GM12878 (cell line): ENCODE measurements around the gene ATP6V0E1. TPM values are rescaled to one million over a fixed set of nuclear protein-coding genes. Genes with fewer than 3 reads are reported as not detected.

Experiments used
- ATAC-seq: fragments of 200-7000 bp; cut with Tn5 transposase; 3 replicates; pipeline ENCODE4 v1.9.1; 2020; ENCODE audit warnings: mild to moderate bottlenecking, moderate library complexity
- BruUV-seq: library from RNA; stranded (reverse); fragments of 400-500 nt; replicated peaks from 2 replicates; lab custom pipeline; 2021; lab: Mats Ljungman, UMichigan
- CTCF ChIA-PET: fragments of 300-600 bp; sonication (Branson Sonifier 250); formaldehyde crosslinking; extraction: SDS; loops from one replicate; lab custom pipeline; 2021; ENCODE audit warnings: inconsistent platforms; lab: Yijun Ruan, JAX
- POLR2A ChIA-PET: fragments of 350-600 bp; formaldehyde crosslinking; extraction: SDS; loops from one replicate; lab custom pipeline; 2021; ENCODE audit warnings: inconsistent platforms; lab: Charles Lee
- RAD21 ChIA-PET: fragments of 300-600 bp; sonication (Branson Sonifier 250); formaldehyde crosslinking; loops from one replicate; lab custom pipeline; 2023; ENCODE audit warnings: antibody characterized with exemption; ENCODE audit not compliant: unreplicated experiment; lab: Charles Lee
- SMC1A ChIA-PET: fragments of 300-600 bp; sonication (Branson Sonifier 250); formaldehyde crosslinking; loops from one replicate; lab custom pipeline; 2023; ENCODE audit not compliant: unreplicated experiment, uncharacterized antibody; lab: Charles Lee
- DNase-seq: peaks from one replicate; pipeline ENCODE4 v3.0.0-alpha.2; 2011; ENCODE audit warnings: low read depth, low spot score
- FAIRE-seq: peaks from 3 replicates; lab custom pipeline; 2011; peaks lifted over from hg19 to GRCh38; lab: Jason Lieb, UNC
- H2AFZ ChIP-seq: 2 replicates; pipeline ENCODE4 v1.6.0; 2011; ENCODE audit warnings: low read depth, low read length, control low read depth; ENCODE audit not compliant: control insufficient read depth
- H3K27ac ChIP-seq: 2 replicates; pipeline ENCODE4 v1.5.1; 2011; ENCODE audit warnings: control low read depth; ENCODE audit not compliant: control insufficient read depth, insufficient read depth
- H3K27me3 ChIP-seq, 2 experiments: replicated peaks in 1 of 2; 2 replicates each; pipeline versions ENCODE4 v1.6.0 to v1.6.1; 2011; ENCODE audit warnings: low read length in 1 of 2; ENCODE audit not compliant: control insufficient read depth in 2 of 2, insufficient read depth in 2 of 2
- H3K36me3 ChIP-seq, 2 experiments: 2 replicates each; pipeline ENCODE4 v1.5.1; 2011; ENCODE audit warnings: low read length in 1 of 2; ENCODE audit not compliant: control insufficient read depth in 2 of 2, insufficient read depth in 2 of 2
- H3K4me1 ChIP-seq: 2 replicates; pipeline ENCODE4 v1.6.1; 2011; ENCODE audit warnings: mild to moderate bottlenecking, low read length, moderate library complexity, mixed read lengths; ENCODE audit not compliant: control insufficient read depth, insufficient read depth
- H3K4me2 ChIP-seq: 2 replicates; pipeline ENCODE4 v1.6.0; 2011; ENCODE audit warnings: control low read depth; ENCODE audit not compliant: control insufficient read depth, insufficient read depth
- H3K4me3 ChIP-seq: fragments of 200-600 bp; sonication (generic); 2 replicates; pipeline ENCODE4 v1.5.1; 2016
- H3K79me2 ChIP-seq: 2 replicates; pipeline ENCODE4 v1.6.0; 2011; ENCODE audit warnings: low read length; ENCODE audit not compliant: control insufficient read depth, insufficient read depth
- H3K9ac ChIP-seq: 2 replicates; pipeline ENCODE4 v1.8.0; 2011; ENCODE audit warnings: low read length, control low read depth, mixed read lengths; ENCODE audit not compliant: control insufficient read depth, insufficient read depth
- H3K9me3 ChIP-seq: replicated peaks from 3 replicates; pipeline ENCODE4 v1.5.1; 2011; ENCODE audit warnings: mild to moderate bottlenecking, low read length; ENCODE audit not compliant: control insufficient read depth, insufficient read depth
- H4K20me1 ChIP-seq: 2 replicates; pipeline ENCODE4 v1.6.0; 2011; ENCODE audit not compliant: control insufficient read depth, insufficient read depth
- CEBPZ ChIP-seq: fragments of 150-350 bp; IDR thresholded peaks from 2 replicates; pipeline ENCODE4 v1.6.1; 2016; ENCODE audit warnings: low read depth, low read length
- IKZF1 ChIP-seq: fragments of 450-650 bp; conservative IDR thresholded peaks from 2 replicates; pipeline ENCODE4 v1.6.1; 2017; ENCODE audit warnings: antibody characterized with exemption, mild to moderate bottlenecking
- SREBF2 ChIP-seq: IDR thresholded peaks from 2 replicates; pipeline ENCODE4 v1.6.1; 2012; ENCODE audit warnings: mild to moderate bottlenecking, low read length
- ZNF217 ChIP-seq: fragments of 450-650 bp; IDR thresholded peaks from 2 replicates; pipeline ENCODE4 v1.6.1; 2017; ENCODE audit warnings: antibody characterized with exemption, mild to moderate bottlenecking
- WGBS: methylation state at CpG from one replicate; pipeline ENCODE4 v1.1.6; 2016; ENCODE audit warnings: low lambda C conversion rate; ENCODE audit not compliant: insufficient replicate concordance, insufficient coverage; ENCODE audit errors: missing lambda C conversion rate; 5-methylcytosine and 5-hydroxymethylcytosine counted together
- in situ Hi-C: fragments of 300-500 bp; cut with MboI; formaldehyde crosslinking; loops from 9 replicates; pipeline ENCODE4 v1.14.3; 2018; ENCODE audit warnings: mixed read lengths
- intact Hi-C: fragments of 100-400 bp; cut with micrococcal nuclease; formaldehyde crosslinking; loops from one replicate; pipeline ENCODE4 v1.14.2; 2022; ENCODE audit not compliant: unreplicated experiment
- polyA plus RNA-seq, 11 experiments: library from polyadenylated mRNA; depleted of rRNA in 4 of 11; unstranded in 6 of 11; stranded (reverse) in 5 of 11; fragments of >200 nt; fragmentation: Nextera tagmentation in 4 of 11; fragmentation: Illumina TruSeq in 1 of 11; extraction: Ambion mirVana in 4 of 11; extraction: Trizol in 1 of 11; gene quantifications; 1 replicate in 1 of 11; 2 replicates in 10 of 11; pipeline versions ENCODE4 v1.2.1 to v1.2.3, GENCODE V29; 2011 to 2016; ENCODE audit warnings: inconsistent platforms in 2 of 11, missing spikeins in 2 of 11, low read depth in 1 of 11
- total RNA-seq, 4 experiments: library from RNA; depleted of rRNA in 3 of 4; stranded (reverse); fragments of >200 nt in 3 of 4; fragmentation: Illumina TruSeq in 1 of 4; extraction: Trizol in 1 of 4; gene quantifications; 2 replicates each; pipeline versions ENCODE4 v1.2.1 to v1.2.3, GENCODE V29; 2013 to 2021

Gene ATP6V0E1
- total and polyA plus RNA-seq, 10 of the 15 experiments (the other 5 are each of a cell fraction or from before 2014, with no cell fraction given) = 143 to 787 (median 306) TPM

DNA sequence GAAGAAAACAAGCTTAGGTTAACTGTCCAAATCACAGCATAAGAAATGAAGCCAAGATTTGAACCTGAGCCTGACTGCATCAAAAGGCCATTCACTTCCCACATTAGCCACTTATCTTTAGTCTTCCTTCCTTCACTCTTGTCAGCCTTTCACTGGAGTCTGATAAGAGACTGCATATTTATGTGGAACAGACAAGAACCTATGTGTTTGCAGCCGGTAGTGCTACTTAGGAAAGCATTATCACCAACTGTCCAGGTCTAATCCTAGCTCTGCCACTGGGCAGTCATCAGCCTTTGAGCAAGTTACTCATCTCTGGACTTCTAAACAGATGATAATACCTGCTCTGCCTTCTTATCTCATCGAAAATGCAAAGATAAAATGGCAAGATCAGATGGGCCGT lies 12.1 kb upstream of the ATP6V0E1 start:
- BruUV-seq = no TSS peak
- H3K79me2 ChIP-seq = no peaks in the 10 kb centered on the region
- TF ChIP-seq IKZF1 (no peak), CEBPZ (no peak)
- TF ChIP-seq, all 136 proteins: peak for 0
- H3K27me3 ChIP-seq = no peaks in the 10 kb centered on the region
- no peak for DNase-seq
- 75% methylated on average over 3 of the region's 3 CpGs for WGBS
- no peak overlapping the region for H3K4me2 ChIP-seq
- no peaks in the 10 kb centered on the region for H4K20me1 ChIP-seq
- H3K9ac ChIP-seq = no peak overlapping the region
- H3K4me3 ChIP-seq = no peak overlapping the region
- H3K9me3 ChIP-seq = no peaks in the 10 kb centered on the region
- RAD21 ChIA-PET = no interaction called here
- in situ Hi-C loops (no loop called here), intact Hi-C loops (no loop called here)
- ATAC-seq = no peak
- no peak overlapping the region for H3K27ac ChIP-seq
- POLR2A ChIA-PET = no interaction called here
- no peaks in the 10 kb centered on the region for H3K4me1 ChIP-seq
- CTCF ChIA-PET = interaction anchor here (0.5 kb wide), 1 partner anchor 89 kb away, joined by 4 read pairs; no protein-coding TSS in a partner anchor
- H2AFZ ChIP-seq = no peak overlapping the region
- H3K36me3 ChIP-seq = no peaks in the 10 kb centered on the region
- SMC1A ChIA-PET = no interaction called here
- FAIRE-seq = no peak

- in situ Hi-C loops = no loop called here
- Histone ChIP-seq H3K79me2 (no peaks in the 10 kb centered on the region), H3K4me1 (no peaks in the 10 kb centered on the region), H3K4me3 (no peak overlapping the region), H3K27me3 (no peaks in the 10 kb centered on the region), H2AFZ (no peak overlapping the region), H3K9ac (no peak overlapping the region), H3K36me3 (no peaks in the 10 kb centered on the region), H4K20me1 (no peaks in the 10 kb centered on the region), H3K27ac (no peak overlapping the region), H3K4me2 (no peak overlapping the region), H3K9me3 (no peaks in the 10 kb centered on the region)
- intact Hi-C loops = no loop called here
- FAIRE-seq (no peak), DNase-seq (no peak), ATAC-seq (no peak)
- ChIA-PET RAD21 (no interaction called here), CTCF (interaction anchor here (0.6 to 1.4 kb wide), 7 partner anchors 9 to 259 kb away, joined by 3 to 6 read pairs (median 3); partner anchors contain the start of gene RPL26L1), SMC1A (interaction anchor here (1.1 to 1.5 kb wide), 3 partner anchors 11 to 85 kb away, joined by 3 to 7 read pairs (median 6); partner anchors contain the start of gene ATP6V0E1), POLR2A (interaction anchor here (0.6 kb wide), 1 partner anchor 158 kb away, joined by 4 read pairs; no protein-coding TSS in a partner anchor)
- TF ChIP-seq SREBF2 (no peak), ZNF217 (no peak)
- no TSS peak for BruUV-seq
- 98% methylated on average over 5 of the region's 5 CpGs for WGBS
Measured at GRCh38 chr5:172972552-172972951, 11.0 kb upstream of the ATP6V0E1 start.
